Measurements from ENCODE around the gene INPP4B.

INPP4B gene

DNA sequence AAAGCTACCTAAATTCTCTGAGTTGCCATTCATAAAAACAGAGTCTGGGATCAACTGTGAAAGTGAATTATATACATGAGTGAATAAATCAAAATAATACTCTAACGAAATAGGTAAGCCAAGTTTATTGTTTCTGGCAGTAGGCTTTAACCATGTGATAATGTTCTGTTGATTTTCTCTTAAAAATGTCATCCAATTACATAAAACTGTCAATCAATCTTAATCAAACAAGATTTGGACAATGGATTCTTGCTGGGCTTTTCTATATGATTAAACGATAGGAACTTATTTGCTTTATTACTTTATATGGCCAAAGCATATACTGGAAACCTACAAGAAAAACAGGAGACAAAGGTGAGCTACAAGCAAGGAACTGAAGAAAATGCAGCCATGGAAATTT is 148.8 kb downstream of the INPP4B start:
- POLR2A ChIA-PET = no interaction called here
- CTCF ChIA-PET = no interaction called here
- DNase-seq (ENCODE audit: low read depth, low spot score) = no peak
- no peak overlapping the region for H3K4me3 ChIP-seq (ENCODE audit: low read depth, low read length)
- TF ChIP-seq, protein P1, sequence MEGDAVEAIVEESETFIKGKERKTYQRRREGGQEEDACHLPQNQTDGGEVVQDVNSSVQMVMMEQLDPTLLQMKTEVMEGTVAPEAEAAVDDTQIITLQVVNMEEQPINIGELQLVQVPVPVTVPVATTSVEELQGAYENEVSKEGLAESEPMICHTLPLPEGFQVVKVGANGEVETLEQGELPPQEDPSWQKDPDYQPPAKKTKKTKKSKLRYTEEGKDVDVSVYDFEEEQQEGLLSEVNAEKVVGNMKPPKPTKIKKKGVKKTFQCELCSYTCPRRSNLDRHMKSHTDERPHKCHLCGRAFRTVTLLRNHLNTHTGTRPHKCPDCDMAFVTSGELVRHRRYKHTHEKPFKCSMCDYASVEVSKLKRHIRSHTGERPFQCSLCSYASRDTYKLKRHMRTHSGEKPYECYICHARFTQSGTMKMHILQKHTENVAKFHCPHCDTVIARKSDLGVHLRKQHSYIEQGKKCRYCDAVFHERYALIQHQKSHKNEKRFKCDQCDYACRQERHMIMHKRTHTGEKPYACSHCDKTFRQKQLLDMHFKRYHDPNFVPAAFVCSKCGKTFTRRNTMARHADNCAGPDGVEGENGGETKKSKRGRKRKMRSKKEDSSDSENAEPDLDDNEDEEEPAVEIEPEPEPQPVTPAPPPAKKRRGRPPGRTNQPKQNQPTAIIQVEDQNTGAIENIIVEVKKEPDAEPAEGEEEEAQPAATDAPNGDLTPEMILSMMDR (IDR thresholded peaks at IDR 0.05; ENCODE audit: insufficient read depth, low read length, missing control alignments) = no peak

DNA sequence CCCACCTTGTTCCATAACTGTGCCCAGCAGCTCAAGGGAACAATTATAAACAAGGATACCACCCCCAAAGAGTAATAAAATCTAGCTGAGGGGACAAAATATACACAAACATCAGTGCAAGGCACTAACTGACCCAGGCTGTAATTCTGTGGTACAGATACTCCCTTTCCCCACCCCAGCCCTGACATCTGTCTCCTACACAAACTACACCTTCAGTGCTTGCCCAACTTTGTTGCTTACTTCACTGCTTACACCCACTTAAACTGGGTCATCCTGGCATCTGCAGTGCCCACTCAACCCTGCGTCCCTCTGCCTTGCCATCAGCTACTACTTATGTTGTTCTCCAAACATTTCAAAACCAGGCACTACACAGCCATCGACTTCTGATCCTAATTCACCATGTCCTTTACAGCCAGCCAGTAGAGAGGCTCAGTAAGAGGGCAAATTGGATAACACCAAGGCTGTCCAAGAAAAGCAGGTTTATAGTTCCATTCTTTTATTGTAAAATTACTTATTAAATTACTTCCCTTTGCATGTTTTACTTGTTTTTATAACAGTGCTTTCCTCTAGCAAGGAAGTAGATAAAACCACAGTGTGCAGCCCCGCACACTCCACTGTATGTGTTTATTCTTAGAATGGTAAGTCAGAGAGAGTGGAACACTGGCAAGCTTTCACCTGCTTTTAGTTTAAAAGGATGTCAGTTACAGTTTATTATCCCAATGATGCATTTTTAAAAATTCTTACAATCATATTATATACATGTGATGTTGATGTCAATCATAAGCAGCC is 149.6 kb downstream of the INPP4B start:
- no peak for DNase-seq (ENCODE audit: low read depth, low spot score)
- H3K4me3 ChIP-seq (ENCODE audit: low read depth, low read length) = no peak overlapping the region
- TF ChIP-seq, protein P1 (IDR thresholded peaks at IDR 0.05; ENCODE audit: insufficient read depth, low read length, missing control alignments) = no peak
- ChIA-PET CTCF (no interaction called here), POLR2A (no interaction called here)

DNA sequence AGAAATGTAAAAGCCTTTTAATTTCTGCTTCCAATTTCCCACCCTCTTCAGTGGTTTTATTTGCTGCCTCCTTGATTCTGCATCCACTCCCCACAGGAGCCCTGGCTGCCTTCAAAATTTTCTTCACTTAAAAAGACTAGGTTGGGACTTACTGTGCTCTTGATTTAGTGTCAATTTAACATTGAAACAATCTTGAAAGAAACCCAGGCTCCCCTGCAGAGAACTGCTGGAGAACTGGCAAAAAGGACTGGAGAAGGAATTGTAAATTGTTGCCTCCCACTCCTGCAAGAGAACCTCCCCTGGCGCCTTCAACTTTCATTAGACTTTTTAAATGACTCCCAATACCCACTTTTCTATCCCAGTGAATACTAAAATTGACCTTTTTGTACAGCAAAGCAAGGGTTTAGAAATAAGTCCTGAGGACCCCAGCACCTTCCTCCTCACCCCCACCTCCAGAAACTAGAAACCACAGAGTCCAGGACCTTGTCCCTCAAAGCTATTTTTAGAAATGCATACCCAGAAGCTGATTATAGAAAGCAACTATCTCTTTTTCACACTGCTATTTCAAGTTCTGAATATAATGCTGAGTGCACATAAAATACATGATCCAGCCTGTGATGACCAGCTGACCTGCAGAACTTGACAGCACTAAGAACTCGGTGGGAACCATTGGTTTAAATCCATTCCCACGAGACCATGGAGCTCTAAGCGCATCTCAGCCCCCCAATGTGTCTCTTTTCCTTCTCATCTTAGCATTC is 155.5 kb downstream of the INPP4B start:
- ChIA-PET CTCF (no interaction called here), POLR2A (no interaction called here)
- no peak overlapping the region for H3K4me3 ChIP-seq (ENCODE audit: low read depth, low read length)
- TF ChIP-seq, protein P1 (IDR thresholded peaks at IDR 0.05; ENCODE audit: insufficient read depth, low read length, missing control alignments) = no peak
- DNase-seq (ENCODE audit: low read depth, low spot score) = no peak

DNA sequence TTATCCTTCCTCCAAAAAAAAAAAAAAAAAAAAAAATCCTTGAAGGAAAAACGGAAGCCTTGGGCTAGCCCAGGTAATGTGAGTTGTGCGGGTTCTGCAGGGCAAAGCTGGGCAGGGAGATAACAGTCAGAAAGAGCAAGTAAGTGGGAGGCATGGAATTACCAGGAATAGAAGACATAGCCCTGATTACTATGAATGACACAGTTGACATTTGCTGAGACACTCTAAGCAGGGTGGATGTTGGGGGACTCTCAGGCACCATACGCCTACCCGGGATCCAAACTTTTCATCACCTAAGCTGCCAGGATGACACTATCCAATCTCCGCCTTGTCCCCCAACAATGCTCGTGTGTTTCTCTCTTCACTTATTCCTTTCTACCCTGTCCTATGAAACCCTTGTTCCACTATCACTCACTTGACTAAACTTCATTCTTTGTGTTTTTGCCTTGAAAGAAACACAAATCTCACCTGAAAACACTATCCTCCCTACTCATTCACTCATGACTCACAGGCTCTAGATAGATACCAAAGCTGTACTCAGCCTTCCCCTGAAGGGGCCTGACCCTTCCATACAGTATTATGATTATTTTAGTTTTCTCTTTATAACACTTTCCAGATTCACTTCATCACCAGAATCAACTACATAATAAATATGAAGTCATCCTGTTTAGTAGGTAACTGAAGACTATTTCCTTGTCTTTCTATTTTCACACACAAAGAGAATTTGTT is 158.4 kb downstream of the INPP4B start:
- TF ChIP-seq, protein P1 (IDR thresholded peaks at IDR 0.05; ENCODE audit: insufficient read depth, low read length, missing control alignments) = no peak
- CTCF ChIA-PET = no interaction called here
- POLR2A ChIA-PET = no interaction called here
- DNase-seq (ENCODE audit: low read depth, low spot score) = no peak
- no peak overlapping the region for H3K4me3 ChIP-seq (ENCODE audit: low read depth, low read length)

DNA sequence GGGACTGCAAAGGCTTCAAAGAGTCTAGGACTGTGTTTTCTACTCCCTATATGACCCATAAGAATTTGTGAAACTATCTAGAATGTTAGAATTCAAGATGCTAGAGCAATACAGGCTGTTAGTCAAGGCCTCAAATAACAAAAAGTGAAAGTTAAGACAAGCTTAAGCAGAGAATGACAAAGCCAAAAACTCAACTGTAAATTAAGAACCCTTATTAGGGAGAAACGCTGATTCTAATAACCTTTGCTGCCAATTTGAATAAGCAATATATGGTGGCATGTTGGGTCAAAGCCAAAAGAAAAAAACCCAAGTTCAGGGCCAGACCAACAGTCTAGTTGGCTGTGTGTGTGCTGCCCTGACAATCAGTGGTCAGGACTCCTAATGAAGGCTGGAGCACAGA is 160.0 kb downstream of the INPP4B start:
- POLR2A ChIA-PET = no interaction called here
- CTCF ChIA-PET = no interaction called here
- DNase-seq (ENCODE audit: low read depth, low spot score) = no peak
- H3K4me3 ChIP-seq (ENCODE audit: low read depth, low read length) = no peak overlapping the region
- TF ChIP-seq, protein P1 (IDR thresholded peaks at IDR 0.05; ENCODE audit: insufficient read depth, low read length, missing control alignments) = no peak

DNA sequence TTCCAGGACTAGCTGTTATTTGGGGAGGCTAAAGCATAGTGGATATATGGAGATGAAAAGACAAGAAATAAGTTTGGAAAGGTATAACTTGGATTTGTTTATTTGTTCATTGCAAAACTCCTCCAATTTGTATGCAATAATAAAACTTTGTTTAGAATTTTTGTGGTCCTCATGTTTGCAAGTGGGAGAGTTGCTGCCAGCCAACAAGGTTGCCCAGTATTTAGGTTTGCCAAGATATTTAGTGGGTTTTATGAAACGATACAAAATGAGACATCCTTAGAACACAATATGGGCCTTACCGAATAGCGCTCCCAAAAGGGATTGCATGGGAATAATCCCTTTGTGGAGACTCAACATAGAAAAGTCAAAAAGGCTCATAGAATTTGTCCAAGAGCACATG is 162.1 kb downstream of the INPP4B start:
- ChIA-PET POLR2A (no interaction called here), CTCF (interaction anchor here (1.9 kb wide), 1 partner anchor 330 kb away, joined by 5 read pairs; no protein-coding TSS in a partner anchor)
- H3K4me3 ChIP-seq (ENCODE audit: low read depth, low read length) = no peak overlapping the region
- no peak for DNase-seq (ENCODE audit: low read depth, low spot score)
- TF ChIP-seq, protein P1 (IDR thresholded peaks at IDR 0.05; ENCODE audit: insufficient read depth, low read length, missing control alignments) = no peak

Measured in AG04449 (cell line).